ENCODE results near the gene ARCN1. TPM values are rescaled to one million over a fixed set of nuclear protein-coding genes. Genes with fewer than 3 reads are reported as not detected.

The ARCN1 gene
- total and polyA plus RNA-seq, 2 donors (not counting 1 experiment from before 2014, with no cell fraction given): 42.9 to 83.2 TPM

GRCh38 chr11:118581057-118581456 lies 8.8 kb downstream of the ARCN1 start:
- no peak overlapping the region for H3K9ac ChIP-seq (ENCODE audit: low read length)
- 100% methylated on average over 3 of the region's 6 CpGs for WGBS (ENCODE audit: insufficient coverage)
- H3K27ac ChIP-seq (ENCODE audit: low read length in 2 of 2): no peak overlapping the region
- H3K36me3 ChIP-seq (replicated peaks in 1 of 2; ENCODE audit: control extremely low read depth in 1 of 2, control insufficient read depth in 1 of 2, extremely low read depth in 1 of 2, insufficient read depth in 2 of 2, low read length in 1 of 2): peaks cover 9 to 46% of the 10 kb centered on the region in 2 experiments
- DNase-seq (no peak), ATAC-seq (ENCODE audit: low read depth) (no peak)
- Mint-ChIP-seq H3K27ac (no peak overlapping the region), H3K4me1 (peaks cover 22% of the 10 kb centered on the region), H3K9me3 (ENCODE audit: insufficient read depth) (no peaks in the 10 kb centered on the region), H3K4me3 (no peak overlapping the region), H3K27me3 (no peaks in the 10 kb centered on the region)
- ChIA-PET CTCF (no interaction called here), POLR2A (no interaction called here)
- no peak overlapping the region for H3K4me2 ChIP-seq (replicated peaks; ENCODE audit: low read depth, low read length, poor library complexity, severe bottlenecking)
- H4K20me1 ChIP-seq (ENCODE audit: control insufficient read depth, insufficient read depth, low read length, poor library complexity, severe bottlenecking): peaks cover 53% of the 10 kb centered on the region
- TF ChIP-seq EZH2 (IDR thresholded peaks at IDR 0.05; ENCODE audit: borderline replicate concordance, insufficient read depth, low read depth, low read length, poor library complexity, severe bottlenecking): no peak
- TF ChIP-seq, protein P1, sequence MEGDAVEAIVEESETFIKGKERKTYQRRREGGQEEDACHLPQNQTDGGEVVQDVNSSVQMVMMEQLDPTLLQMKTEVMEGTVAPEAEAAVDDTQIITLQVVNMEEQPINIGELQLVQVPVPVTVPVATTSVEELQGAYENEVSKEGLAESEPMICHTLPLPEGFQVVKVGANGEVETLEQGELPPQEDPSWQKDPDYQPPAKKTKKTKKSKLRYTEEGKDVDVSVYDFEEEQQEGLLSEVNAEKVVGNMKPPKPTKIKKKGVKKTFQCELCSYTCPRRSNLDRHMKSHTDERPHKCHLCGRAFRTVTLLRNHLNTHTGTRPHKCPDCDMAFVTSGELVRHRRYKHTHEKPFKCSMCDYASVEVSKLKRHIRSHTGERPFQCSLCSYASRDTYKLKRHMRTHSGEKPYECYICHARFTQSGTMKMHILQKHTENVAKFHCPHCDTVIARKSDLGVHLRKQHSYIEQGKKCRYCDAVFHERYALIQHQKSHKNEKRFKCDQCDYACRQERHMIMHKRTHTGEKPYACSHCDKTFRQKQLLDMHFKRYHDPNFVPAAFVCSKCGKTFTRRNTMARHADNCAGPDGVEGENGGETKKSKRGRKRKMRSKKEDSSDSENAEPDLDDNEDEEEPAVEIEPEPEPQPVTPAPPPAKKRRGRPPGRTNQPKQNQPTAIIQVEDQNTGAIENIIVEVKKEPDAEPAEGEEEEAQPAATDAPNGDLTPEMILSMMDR (IDR thresholded peaks at IDR 0.05): no peak
- H3K4me3 ChIP-seq (ENCODE audit: control extremely low read depth in 1 of 5, extremely low read depth in 1 of 5, insufficient read depth in 1 of 5, low read depth in 2 of 5, low read length in 4 of 5): no peak overlapping the region
- peaks cover 69% of the 10 kb centered on the region for H3K79me2 ChIP-seq (ENCODE audit: control insufficient read depth, insufficient read depth, low read length)
- no peaks in the 10 kb centered on the region for H3K4me1 ChIP-seq (ENCODE audit: control insufficient read depth in 2 of 2, insufficient read depth in 2 of 2, low read length in 2 of 2)
- intact Hi-C loops (cut with micrococcal nuclease): no loop called here
- H2AFZ ChIP-seq (ENCODE audit: insufficient read depth, low read depth, low read length, poor library complexity, severe bottlenecking): no peak overlapping the region
- no peaks in the 10 kb centered on the region for H3K9me3 ChIP-seq (ENCODE audit: control extremely low read depth in 1 of 3, control insufficient read depth in 2 of 3, insufficient read depth in 1 of 3, low read length in 2 of 3)
- H3K27me3 ChIP-seq (replicated peaks in 1 of 4; ENCODE audit: control extremely low read depth in 1 of 4, control insufficient read depth in 3 of 4, insufficient read depth in 4 of 4, low read length in 3 of 4): no peaks in the 10 kb centered on the region

DNA sequence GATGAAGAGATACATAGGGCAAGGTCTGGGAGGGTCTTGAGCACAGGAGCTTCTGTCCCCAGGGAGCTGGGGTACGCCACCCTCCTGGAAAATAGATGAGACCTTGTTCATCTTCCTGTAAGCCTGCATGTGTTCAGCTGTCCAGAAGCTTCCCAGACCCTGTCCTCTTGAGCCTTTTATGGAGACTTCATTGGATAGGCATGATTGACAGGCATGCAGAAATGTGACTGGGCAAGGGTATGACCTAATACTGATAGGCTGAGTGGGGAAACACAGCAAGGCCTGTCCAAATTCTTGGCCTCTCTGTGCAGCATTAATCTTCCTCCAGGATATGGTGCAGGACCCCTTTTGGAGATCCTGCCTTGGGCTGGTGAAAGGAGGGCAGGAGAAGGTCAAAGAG lies 15.7 kb downstream of the ARCN1 start:
- H3K9me3 ChIP-seq (ENCODE audit: control extremely low read depth in 1 of 3, control insufficient read depth in 2 of 3, insufficient read depth in 1 of 3, low read length in 2 of 3): no peaks in the 10 kb centered on the region
- intact Hi-C loops (cut with micrococcal nuclease): no loop called here
- no peaks in the 10 kb centered on the region for H3K4me1 Mint-ChIP-seq
- H3K4me1 ChIP-seq (ENCODE audit: control insufficient read depth in 2 of 2, insufficient read depth in 2 of 2, low read length in 2 of 2): no peaks in the 10 kb centered on the region
- ChIA-PET CTCF (no interaction called here), POLR2A (no interaction called here)
- H4K20me1 ChIP-seq (ENCODE audit: control insufficient read depth, insufficient read depth, low read length, poor library complexity, severe bottlenecking): peaks cover 9% of the 10 kb centered on the region
- DNase-seq: no peak
- no peak overlapping the region for H3K27ac Mint-ChIP-seq
- no peak for ATAC-seq (ENCODE audit: low read depth)
- no peak overlapping the region for H3K27ac ChIP-seq (ENCODE audit: low read length in 2 of 2)
- WGBS (ENCODE audit: insufficient coverage): 100% methylated on average over 1 of the region's 1 CpG
- TF ChIP-seq, protein P1 (IDR thresholded peaks at IDR 0.05): no peak
- TF ChIP-seq EZH2 (IDR thresholded peaks at IDR 0.05; ENCODE audit: borderline replicate concordance, insufficient read depth, low read depth, low read length, poor library complexity, severe bottlenecking): no peak
- peaks cover 9% of the 10 kb centered on the region for H3K79me2 ChIP-seq (ENCODE audit: control insufficient read depth, insufficient read depth, low read length)
- no peak overlapping the region for H3K4me3 ChIP-seq (ENCODE audit: control extremely low read depth in 1 of 5, extremely low read depth in 1 of 5, insufficient read depth in 1 of 5, low read depth in 2 of 5, low read length in 4 of 5)
- H2AFZ ChIP-seq (ENCODE audit: insufficient read depth, low read depth, low read length, poor library complexity, severe bottlenecking): no peak overlapping the region
- H3K9me3 Mint-ChIP-seq (ENCODE audit: insufficient read depth): no peaks in the 10 kb centered on the region
- no peak overlapping the region for H3K9ac ChIP-seq (ENCODE audit: low read length)
- no peaks in the 10 kb centered on the region for H3K27me3 Mint-ChIP-seq
- H3K36me3 ChIP-seq (replicated peaks in 1 of 2; ENCODE audit: control extremely low read depth in 1 of 2, control insufficient read depth in 1 of 2, extremely low read depth in 1 of 2, insufficient read depth in 2 of 2, low read length in 1 of 2): peaks cover 17 to 76% of the 10 kb centered on the region in 2 experiments
- H3K4me2 ChIP-seq (replicated peaks; ENCODE audit: low read depth, low read length, poor library complexity, severe bottlenecking): no peak overlapping the region
- H3K4me3 Mint-ChIP-seq: no peak overlapping the region
- H3K27me3 ChIP-seq (replicated peaks in 1 of 4; ENCODE audit: control extremely low read depth in 1 of 4, control insufficient read depth in 3 of 4, insufficient read depth in 4 of 4, low read length in 3 of 4): no peaks in the 10 kb centered on the region

All from B cell (primary cell).